ENCODE results near the gene MUSTN1.

Gene MUSTN1

DNA sequence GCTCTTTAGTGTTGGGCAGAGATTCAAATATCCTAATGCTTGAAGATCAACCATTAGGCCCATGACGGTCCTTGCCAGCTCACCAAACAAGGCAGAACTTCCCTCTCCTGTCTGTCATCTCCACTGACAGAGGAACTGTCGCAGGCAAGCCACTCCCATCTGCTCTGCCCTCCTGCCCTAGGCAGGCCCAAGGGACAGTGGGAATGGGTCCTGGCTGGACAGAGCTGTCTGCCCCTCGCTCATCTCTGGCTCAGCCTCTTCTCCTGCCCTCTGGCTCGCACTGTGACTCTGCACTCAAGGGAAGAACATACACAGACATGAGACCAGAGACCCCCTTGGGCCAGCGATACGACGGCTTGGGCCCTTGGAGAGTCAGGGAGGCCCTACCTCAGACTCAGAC, 7.6 kb upstream of the MUSTN1 start:
- DNase-seq (ENCODE audit: low spot score), result no peak
- no peak for TF ChIP-seq CTCF (IDR thresholded peaks at IDR 0.05; ENCODE audit: extremely low read depth, missing control alignments)

DNA sequence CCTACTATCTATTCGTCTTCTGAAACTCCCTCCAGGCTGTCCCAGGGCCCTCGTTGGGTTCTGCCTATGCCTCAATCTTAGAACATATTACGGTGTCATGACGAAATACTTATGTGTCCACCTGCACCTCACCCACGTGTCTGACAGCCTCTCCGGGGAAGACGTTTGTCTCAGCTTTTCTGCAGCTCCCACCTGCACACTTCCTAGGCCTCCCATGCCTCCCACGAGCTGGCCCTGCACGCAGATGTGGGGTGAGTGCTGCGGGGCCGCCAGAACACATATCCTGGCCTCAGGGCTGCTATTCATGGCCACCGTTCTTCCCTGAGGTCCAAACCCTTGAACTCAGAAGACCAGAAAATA, 7.1 kb upstream of the MUSTN1 start:
- no peak for TF ChIP-seq CTCF (IDR thresholded peaks at IDR 0.05; ENCODE audit: extremely low read depth, missing control alignments)
- no peak for DNase-seq (ENCODE audit: low spot score)

DNA sequence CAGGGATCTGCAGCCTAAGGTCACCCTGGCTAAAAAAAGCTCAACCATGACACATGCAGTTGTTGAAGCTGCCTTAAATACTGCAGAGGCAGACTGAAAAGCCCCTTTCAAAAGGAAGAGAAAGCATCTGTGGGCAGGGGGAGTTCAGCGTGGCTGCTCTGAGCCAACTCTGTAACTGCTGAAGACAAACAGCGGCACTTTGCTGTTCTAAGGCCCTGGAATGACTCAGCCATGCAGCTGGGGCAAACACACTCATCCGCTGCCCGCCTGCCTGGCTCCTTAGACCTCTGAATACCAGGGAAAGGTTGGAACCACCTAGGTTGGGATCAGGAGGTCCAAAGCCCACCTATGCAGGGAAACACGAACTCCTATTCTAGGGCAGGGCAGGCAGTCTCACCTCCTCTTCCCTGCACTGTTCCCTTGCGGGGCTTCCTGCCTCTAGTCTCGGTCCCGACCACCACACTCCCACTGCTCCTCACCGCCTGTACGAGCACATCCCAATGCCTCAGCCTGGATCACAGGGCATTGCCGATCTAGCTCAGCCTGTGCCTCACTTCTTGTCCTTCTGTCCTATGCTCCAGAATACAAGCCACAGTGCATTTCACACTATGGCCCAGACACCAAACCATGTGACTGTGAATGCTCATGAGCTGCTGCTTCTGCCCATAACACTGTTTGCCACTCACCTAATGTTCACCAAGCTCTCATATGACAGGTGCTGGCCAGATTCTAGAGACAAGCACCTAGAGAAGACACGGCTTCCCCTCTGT, 6.6 kb upstream of the MUSTN1 start:
- no peak for TF ChIP-seq CTCF (IDR thresholded peaks at IDR 0.05; ENCODE audit: extremely low read depth, missing control alignments)
- DNase-seq (ENCODE audit: low spot score), result no peak

- no peak for DNase-seq (ENCODE audit: low spot score)
- no peak for TF ChIP-seq CTCF (IDR thresholded peaks at IDR 0.05; ENCODE audit: extremely low read depth, missing control alignments)
Measured at GRCh38 chr3:52839892-52840545, 5.2 kb upstream of the MUSTN1 start.

- DNase-seq (ENCODE audit: low spot score), result no peak
- no peak for TF ChIP-seq CTCF (IDR thresholded peaks at IDR 0.05; ENCODE audit: extremely low read depth, missing control alignments)
Measured at GRCh38 chr3:52839268-52839575, 4.4 kb upstream of the MUSTN1 start.

GRCh38 chr3:52838561-52839267, 3.9 kb upstream of the MUSTN1 start:
- TF ChIP-seq CTCF (IDR thresholded peaks at IDR 0.05; ENCODE audit: extremely low read depth, missing control alignments), result no peak
- DNase-seq (ENCODE audit: low spot score), result no peak

GRCh38 chr3:52836986-52837385, 2.2 kb upstream of the MUSTN1 start:
- DNase-seq (ENCODE audit: low spot score), result no peak
- no peak for TF ChIP-seq CTCF (IDR thresholded peaks at IDR 0.05; ENCODE audit: extremely low read depth, missing control alignments)
